ENCODE results near the gene INO80E.
"Not testable (repeated sequence)": the region's sequence is repeated elsewhere in the genome, so short reads cannot be mapped to it uniquely, and the experiment has no call there.

The INO80E gene

GRCh38 chr16:29995911-29996765 is at the start of gene INO80E:
Gene INO80E (plus strand): TSS chr16:29996241. CDS start chr16:29996311, 70 bp downstream.
- DNase-seq, result peak; percentile 90

DNA sequence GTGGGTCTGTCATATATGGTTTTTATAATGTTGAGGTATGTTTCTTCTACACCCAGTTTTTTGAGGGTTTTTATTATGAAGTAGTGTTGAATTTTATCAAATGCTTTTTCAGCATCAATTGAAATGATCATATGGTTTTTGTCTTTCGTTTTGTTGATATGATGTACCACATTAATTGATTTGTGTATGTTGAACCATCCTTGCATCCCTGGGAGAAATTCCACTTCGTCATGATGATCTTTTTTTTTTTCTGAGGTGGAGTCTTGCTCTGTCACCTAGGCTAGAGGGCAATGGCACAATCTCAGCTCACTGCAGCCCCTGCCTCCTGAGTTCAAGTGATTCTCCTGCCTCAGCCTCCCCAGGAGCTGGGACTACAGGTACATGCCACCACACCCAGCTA is 48.1 kb upstream of the INO80E start:
- no peak for DNase-seq

- DNase-seq, result no peak
Measured at GRCh38 chr16:29950806-29951461, 45.1 kb upstream of the INO80E start.

DNA sequence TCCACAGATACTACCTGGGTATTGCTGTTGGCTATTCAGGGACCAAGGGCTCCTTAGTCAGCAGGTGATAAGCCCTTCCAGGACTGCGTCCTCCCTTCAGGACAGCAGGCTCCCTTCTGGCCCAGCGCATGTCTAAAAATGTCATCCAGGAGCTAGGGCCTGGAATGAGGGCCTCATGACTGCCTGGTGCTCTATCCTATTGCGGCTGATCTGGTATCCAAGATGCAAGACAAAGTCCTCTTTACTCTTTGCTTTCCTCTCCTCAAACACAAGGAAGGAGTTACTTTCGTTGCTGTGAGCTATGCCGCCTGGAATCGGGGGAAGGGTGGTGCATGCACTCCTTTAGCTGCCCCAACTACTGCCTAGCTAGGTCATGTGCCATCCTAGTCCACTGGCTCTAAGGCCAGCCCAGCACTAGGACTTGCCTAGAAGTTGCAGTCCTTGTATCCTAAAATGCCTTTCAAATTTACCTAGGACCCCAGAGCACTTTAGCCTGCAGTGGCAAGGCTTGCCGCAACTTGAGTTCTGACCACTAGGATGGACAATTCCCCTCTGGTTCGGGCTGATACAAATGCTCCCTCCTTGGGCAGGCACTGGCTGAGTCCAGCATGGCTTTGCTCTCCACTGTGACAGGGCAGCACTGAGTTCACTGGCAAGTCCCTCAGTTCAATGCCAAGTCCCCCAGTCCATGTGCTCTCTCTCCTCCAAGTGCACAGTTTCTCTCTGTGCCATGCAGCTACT is 44.2 kb upstream of the INO80E start:
- no peak for DNase-seq

DNA sequence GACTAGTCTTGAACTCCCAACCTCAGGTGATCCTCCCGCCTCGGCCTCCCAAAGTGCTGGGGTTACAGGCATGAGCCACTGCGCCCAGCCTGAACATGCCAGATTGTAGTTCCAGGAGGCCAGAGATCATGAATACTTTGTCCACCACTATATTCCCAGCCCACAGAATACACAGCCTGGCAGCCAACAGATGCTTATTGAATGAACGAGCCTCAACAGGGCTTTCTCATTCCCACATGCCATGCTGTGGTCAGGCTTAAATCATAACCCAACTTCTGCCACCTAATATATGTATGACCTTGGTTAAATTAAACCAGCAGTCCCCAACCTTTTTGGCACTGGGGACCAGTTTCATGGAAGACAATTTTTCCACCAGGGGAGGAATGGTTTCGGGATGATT is 37.3 kb upstream of the INO80E start:
- DNase-seq, result no peak

- no peak for DNase-seq
Measured at GRCh38 chr16:29959293-29959692, 36.7 kb upstream of the INO80E start.

- DNase-seq, result not testable (repeated sequence)
Measured at GRCh38 chr16:29959821-29960220, 36.2 kb upstream of the INO80E start.

DNA sequence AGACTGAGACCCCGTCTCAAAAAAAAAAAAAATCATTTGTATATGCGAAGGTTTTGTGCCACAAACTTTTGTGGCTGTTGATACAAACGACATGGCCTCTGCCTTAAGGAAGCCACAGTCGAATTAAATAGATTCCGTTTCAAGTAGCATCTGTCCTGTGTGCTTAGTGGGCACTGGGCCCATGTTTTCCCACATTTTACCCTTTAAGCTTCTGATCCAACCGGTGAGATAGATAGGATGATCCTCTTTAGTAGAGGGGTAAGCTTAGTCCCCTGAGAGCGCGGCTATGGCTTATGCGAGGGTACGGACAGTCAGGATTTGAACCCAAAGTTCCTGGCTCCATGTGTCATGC is 34.9 kb upstream of the INO80E start:
- DNase-seq, result no peak

GRCh38 chr16:29961479-29962343 is 34.3 kb upstream of the INO80E start, which contains the start of gene TMEM219:
Gene TMEM219 (plus strand): TSS chr16:29962079. CDS start chr16:29963144, 1,065 bp downstream.
- peak; percentile 68 for DNase-seq

GRCh38 chr16:29962344-29962994 is 33.6 kb upstream of the INO80E start:
- DNase-seq, result no peak

DNA sequence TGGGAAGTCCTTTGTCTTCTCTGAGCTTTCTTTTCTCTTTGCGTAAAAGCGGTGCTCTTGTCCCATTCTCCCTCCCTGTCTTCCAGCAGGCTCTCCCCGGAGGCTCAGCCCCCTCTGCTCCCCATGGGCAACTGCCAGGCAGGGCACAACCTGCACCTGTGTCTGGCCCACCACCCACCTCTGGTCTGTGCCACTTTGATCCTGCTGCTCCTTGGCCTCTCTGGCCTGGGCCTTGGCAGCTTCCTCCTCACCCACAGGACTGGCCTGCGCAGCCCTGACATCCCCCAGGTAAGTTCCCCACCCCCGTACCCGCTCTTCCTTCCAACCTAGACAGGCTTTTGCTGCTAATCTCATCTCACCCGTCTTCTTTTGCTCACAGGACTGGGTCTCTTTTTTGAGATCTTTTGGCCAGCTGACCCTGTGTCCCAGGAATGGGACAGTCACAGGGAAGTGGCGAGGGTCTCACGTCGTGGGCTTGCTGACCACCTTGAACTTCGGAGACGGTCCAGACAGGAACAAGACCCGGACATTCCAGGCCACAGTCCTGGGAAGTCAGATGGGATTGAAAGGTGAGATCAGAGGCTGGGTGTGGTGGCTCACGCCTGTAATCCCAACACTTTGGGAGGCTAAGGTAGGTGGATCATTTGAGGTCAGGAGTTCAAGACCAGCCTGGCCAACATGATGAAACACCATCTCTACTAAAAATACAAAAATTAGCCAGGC is 32.9 kb upstream of the INO80E start:
- DNase-seq, result no peak

- no peak for DNase-seq
Measured at GRCh38 chr16:29968205-29968604, 27.8 kb upstream of the INO80E start.

DNA sequence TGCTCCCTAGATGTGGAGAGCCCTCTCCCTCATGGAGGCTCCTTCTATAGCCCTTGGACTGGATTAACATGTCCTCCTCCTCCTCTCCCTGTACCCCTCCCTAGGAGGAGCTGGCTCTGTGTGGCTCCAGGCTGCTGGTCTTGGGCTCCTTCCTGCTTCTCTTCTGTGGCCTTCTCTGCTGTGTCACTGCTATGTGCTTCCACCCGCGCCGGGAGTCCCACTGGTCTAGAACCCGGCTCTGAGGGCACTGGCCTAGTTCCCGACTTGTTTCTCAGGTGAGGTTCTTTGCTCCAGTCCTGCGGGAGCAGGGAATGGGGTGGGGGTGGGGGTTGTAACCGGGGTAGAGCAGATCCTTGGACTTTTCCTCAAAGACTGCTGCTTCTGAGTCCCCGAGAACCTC is 24.7 kb upstream of the INO80E start:
- DNase-seq, result no peak

DNA sequence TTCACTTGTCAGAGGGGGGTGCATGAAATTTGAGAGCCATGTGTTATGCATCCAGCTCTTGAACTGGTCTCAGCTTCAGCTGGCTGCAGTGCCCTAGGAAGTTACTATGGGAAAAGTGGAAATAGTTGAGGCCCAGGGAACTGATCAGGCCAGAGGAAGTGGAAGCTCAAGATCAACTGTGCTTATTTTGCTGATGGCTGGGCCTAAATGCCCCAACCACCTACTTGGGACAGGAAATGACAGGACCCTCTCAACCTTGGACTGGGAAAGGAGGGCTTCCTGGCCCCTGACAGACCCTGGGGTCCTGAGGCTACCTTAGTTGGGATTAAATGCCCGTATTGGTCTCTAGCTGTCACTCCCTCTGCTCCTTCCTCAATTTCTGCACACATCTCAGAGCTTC is 23.5 kb upstream of the INO80E start:
- no peak for DNase-seq

DNA sequence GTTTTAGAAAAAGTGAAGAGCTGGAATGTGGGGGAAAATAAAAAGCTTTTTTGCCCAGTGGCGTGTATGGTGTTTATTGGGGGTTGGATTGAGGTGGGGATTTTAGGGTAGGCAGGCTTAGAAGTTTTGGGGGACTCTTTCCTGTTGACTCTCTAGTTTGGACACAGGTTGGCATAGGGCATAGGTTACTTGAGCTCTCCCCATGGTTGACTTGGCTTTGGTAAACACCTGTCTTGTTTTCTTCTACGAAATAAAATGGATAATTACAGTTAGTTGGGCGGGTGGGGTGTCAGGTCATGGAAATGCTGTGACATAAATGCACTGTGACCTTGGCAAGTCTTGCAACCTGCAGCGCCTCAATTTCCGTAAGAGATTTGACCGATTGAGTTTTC is 23.1 kb upstream of the INO80E start:
- no peak for DNase-seq

- DNase-seq, result peak; percentile 99
Measured at GRCh38 chr16:29973384-29974246, 22.4 kb upstream of the INO80E start, which contains the start of gene TAOK2. Gene TAOK2 (plus strand): TSS chr16:29973868. CDS start chr16:29977773, 3,905 bp downstream.

DNA sequence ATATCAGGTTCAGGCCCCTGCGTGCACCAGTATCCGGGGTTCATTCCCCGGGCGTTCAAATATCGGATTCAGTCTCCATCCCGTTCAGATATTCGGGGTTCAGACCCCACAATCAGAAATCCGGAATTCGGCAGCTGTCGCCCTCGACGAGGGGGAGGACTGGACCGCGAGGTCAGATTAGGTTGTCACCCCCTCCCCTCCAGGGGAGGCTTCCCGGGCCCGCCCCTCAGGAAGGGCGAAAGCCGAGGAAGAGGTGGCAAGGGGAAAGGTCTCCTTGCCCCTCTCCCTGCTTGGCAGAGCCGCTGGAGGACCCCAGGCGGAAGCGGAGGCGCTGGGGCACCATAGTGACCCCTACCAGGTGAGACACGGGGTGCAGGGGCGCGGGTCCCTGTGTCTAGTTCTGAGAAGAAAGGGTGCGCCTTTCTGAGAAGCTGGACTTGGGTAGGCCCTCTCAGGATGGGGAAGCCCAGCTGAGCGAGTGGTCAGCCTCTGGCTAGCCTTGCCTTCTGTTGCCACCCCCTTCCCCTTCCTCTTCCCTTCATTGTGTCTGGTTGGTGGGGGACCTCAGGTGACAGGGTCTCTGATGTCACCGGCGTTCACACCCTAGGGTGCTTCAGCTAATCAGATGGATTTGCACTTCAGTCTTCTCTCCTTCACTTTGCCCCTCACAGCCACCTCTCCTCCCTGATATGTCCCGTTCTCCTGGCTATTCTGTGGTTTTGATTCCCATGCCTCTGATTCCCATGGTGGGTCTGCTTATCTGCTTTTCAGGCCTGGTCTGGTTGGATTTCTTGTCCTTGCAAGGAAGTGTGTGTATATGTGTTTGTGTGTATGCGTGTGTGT is 21.5 kb upstream of the INO80E start:
- DNase-seq, result no peak

- DNase-seq, result no peak
Measured at GRCh38 chr16:29975134-29975538, 20.9 kb upstream of the INO80E start.

DNA sequence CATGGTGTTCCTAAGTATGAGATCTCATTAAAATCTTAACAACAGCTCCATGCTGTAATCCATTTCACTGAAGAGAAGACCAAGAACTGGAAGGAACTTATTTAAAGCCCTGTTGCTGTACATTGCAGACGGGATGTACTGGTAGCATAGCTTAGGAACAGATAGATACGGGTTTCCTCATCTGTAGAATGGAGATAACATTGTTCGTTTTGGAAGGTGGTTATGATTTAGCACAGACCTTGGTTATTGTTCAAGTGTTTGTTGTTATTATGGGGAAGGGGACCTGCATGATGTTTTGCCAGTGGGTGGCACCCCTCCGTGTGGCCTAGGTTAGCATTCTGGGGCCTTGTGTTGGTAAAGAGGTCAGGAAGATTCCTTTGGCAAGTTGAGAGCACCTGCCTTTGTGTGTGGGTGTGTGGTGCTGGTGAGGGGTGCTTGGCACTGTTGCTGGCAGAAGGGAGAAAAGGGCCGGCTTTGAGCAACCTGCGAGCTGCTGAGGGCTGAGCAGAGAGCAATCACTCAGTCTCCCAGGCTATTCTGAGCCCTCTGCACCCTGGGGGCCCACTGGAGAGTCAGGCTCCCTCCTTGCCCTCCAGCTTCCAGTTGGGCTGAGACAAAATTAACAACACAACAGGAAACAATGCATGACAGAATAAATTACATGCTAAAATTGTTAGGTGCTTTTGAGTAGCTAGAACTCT is 20.1 kb upstream of the INO80E start:
- no peak for DNase-seq
